Activated T-cell treated with anti-CD3 and anti-CD28 coated beads for 24 hours (primary cell): ENCODE data around the gene AHNAK.
"Not testable (repeated sequence)": the region's sequence is repeated elsewhere in the genome, so short reads cannot be mapped to it uniquely, and the experiment has no call there.

Experiments
- DNase-seq: peaks from one replicate; pipeline ENCODE4 v3.0.0-alpha.2; 2020; ENCODE audit warnings: low read depth

AHNAK gene

DNA sequence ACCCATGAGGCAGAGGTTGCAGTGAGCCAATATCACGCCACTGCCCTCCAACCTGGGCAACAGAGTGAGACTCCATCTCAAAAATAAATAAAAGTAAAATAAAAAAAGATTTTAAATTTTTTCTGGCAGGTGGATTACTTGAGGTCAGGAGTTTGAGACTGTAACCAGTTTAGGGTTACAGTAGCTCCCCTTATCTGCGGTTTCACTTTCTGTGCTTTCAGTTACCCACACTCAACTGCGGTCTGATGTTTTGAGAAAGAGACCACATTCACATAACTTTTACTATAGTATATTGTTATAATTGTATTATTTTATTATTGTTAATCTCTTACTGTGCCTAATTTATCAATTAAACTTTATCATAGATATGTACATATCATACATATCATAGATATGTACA, 160.5 kb downstream of the AHNAK start:
- not testable (repeated sequence) for DNase-seq

DNA sequence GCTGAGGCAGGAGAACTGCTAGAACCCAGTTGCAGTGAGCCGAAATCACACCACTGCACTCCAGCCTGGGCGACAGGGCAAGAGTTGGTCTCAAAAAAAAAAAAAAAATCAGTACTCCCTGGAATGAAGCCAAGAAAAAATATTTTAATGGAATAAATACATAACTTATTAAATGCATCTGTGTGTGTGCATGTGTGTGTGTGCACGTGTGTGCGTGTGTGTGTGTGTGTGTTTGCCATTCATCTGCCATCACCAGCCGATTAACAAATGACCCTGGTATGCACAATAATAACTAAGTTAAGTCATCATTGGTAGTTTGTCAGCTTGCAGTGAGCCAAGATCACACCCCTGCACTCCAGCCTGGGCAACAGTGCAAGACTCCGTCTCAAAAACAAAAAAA, 162.8 kb downstream of the AHNAK start:
- DNase-seq: no peak
